HUES48 (cell line): ENCODE data around the gene DPEP2.
"Not testable (repeated sequence)": the region's sequence is repeated elsewhere in the genome, so short reads cannot be mapped to it uniquely, and the experiment has no call there.

Source experiments
- H3K27ac ChIP-seq: one replicate; pipeline ENCODE4 v1.7.0; 2013; ENCODE audit warnings: low read depth, low read length, inconsistent platforms
- H3K27me3 ChIP-seq: 2 replicates; pipeline ENCODE4 v1.6.1; 2013; ENCODE audit warnings: mild to moderate bottlenecking, low read length; ENCODE audit not compliant: control insufficient read depth, insufficient read depth
- H3K36me3 ChIP-seq: 2 replicates; pipeline ENCODE4 v1.6.1; 2013; ENCODE audit warnings: low read length; ENCODE audit not compliant: control insufficient read depth, insufficient read depth
- H3K4me1 ChIP-seq: 2 replicates; pipeline ENCODE4 v1.6.1; 2013; ENCODE audit warnings: mild to moderate bottlenecking, low read length; ENCODE audit not compliant: control insufficient read depth, insufficient read depth
- H3K4me3 ChIP-seq: 2 replicates; pipeline ENCODE4 v1.5.1; 2013; ENCODE audit warnings: mild to moderate bottlenecking, low read depth, low read length
- H3K9ac ChIP-seq: 2 replicates; pipeline ENCODE4 v1.6.1; 2013; ENCODE audit warnings: mild to moderate bottlenecking, low read depth, low read length, moderate library complexity
- H3K9me3 ChIP-seq: 2 replicates; pipeline ENCODE4 v1.6.1; 2013; ENCODE audit warnings: low read length; ENCODE audit not compliant: control insufficient read depth, insufficient read depth

The DPEP2 gene

GRCh38 chr16:68028996-68029395 lies 29.7 kb upstream of the DPEP2 start:
- no peaks in the 10 kb centered on the region for H3K27me3 ChIP-seq
- no peak overlapping the region for H3K9ac ChIP-seq

DNA sequence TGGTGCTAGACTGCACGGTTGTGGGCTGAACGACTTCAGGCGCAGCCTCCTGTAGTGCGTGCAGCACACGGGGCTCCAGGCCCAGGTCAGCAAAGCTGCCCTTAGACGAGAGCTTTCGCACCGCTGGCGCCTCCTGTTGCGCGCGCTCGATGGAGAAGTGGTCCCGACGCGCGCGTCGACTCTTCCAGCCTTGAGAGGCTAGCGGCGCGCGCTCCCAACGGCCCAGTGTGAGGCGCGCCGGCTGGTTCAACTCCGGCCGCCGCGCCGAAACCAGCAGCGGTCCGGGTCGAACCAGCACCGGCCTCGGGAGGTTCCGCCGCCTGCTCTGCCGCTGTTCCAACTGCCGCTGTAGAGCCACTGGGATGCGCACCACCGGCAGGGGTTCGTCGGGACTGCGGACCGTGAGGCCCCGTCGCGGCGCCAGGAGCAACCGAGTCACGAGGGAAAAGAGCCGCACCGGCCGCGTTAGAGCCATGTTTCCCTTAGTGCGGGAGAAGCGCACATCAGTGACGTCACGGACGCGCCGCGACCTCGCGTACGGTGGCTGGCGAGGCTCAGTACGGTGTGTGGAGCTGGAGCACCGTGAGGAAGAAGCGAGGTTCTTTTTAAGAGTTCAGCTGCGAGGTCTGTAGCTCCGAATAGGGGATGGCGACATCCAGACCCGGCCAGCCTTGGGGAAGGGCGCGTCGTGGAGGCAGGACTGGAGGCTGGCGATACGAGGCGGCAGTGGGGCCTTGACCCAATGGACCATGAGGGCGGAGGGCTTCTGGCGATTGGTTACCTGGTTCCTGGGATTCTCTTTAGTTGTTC lies 23.6 kb upstream of the DPEP2 start, which contains the start of the genes DDX28 and DUS2:
DDX28 (minus strand) TSS at position 505 of the 810 bp plus-strand sequence; CDS start at position 475, 30 bp downstream.
DUS2 (plus strand) TSS at position 557 of the 810 bp plus-strand sequence. CDS start 14,740 bp downstream, outside the sequence.
- H3K4me1 ChIP-seq, result peaks cover 7% of the 10 kb centered on the region

More at GRCh38 chr16:68028996-68029395, 29.7 kb upstream of the DPEP2 start:
- H3K4me1 ChIP-seq, result no peaks in the 10 kb centered on the region
- peaks cover 32% of the 10 kb centered on the region for H3K36me3 ChIP-seq
- no peak overlapping the region for H3K4me3 ChIP-seq
- H3K27ac ChIP-seq, result no peak overlapping the region
- no peaks in the 10 kb centered on the region for H3K9me3 ChIP-seq

GRCh38 chr16:68022278-68022727 lies 23.0 kb upstream of the DPEP2 start:
- Histone ChIP-seq H3K4me1 (peaks cover 7% of the 10 kb centered on the region), H3K4me3 (peak overlapping the region; percentile 96), H3K36me3 (peaks cover 29% of the 10 kb centered on the region), H3K9ac (peak overlapping the region; percentile 95), H3K27ac (peak overlapping the region; percentile 96), H3K9me3 (no peaks in the 10 kb centered on the region), H3K27me3 (no peaks in the 10 kb centered on the region)

More for the DNA sequence above, 23.6 kb upstream of the DPEP2 start, which contains the start of the genes DDX28 and DUS2:
- H3K27me3 ChIP-seq, result no peaks in the 10 kb centered on the region
- no peaks in the 10 kb centered on the region for H3K9me3 ChIP-seq
- peaks cover 35% of the 10 kb centered on the region for H3K36me3 ChIP-seq
- peak within 1 kb of the TSS; percentile 96 for H3K4me3 ChIP-seq
- H3K27ac ChIP-seq, result peak within 1 kb of the TSS; percentile 96
- H3K9ac ChIP-seq, result peak within 1 kb of the TSS; percentile 95

DNA sequence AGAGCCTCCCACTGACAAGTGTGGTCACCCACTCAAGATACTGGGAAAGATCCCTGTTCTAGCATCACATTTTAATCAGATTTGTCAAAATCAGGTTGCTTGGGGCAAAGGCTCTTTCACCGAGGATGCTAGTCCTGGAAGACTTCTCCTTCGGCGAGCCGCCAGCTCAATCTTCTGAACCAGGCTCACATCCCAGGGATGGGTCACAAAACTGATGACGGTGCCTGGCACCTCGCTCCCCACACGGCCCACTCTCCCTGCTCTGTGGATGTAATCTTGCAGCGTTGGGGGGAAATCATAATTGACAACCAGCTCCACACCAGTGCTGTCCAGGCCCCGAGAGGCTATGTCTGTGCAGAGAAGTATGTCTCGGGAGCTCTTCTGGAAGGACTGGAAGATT lies 22.2 kb upstream of the DPEP2 start:
- Histone ChIP-seq H3K27me3 (no peaks in the 10 kb centered on the region), H3K27ac (no peak overlapping the region), H3K4me1 (peaks cover 7% of the 10 kb centered on the region), H3K4me3 (peak overlapping the region; percentile 96; the same call in 1 of the 2 replicates), H3K36me3 (peaks cover 25% of the 10 kb centered on the region), H3K9me3 (no peaks in the 10 kb centered on the region), H3K9ac (no peak overlapping the region)

- no peaks in the 10 kb centered on the region for H3K9me3 ChIP-seq
- H3K4me3 ChIP-seq, result no peak overlapping the region
- no peak overlapping the region for H3K27ac ChIP-seq
- H3K4me1 ChIP-seq, result peaks cover 7% of the 10 kb centered on the region
- H3K36me3 ChIP-seq, result peaks cover 14% of the 10 kb centered on the region
- no peaks in the 10 kb centered on the region for H3K27me3 ChIP-seq
- no peak overlapping the region for H3K9ac ChIP-seq
These were observed 19.9 kb upstream of the DPEP2 start for GRCh38 chr16:68019167-68019680.

GRCh38 chr16:68015681-68016080 lies 16.4 kb upstream of the DPEP2 start, which contains the start of gene DPEP2NB:
Gene DPEP2NB (minus strand): TSS chr16:68015911. CDS start chr16:68015770, 141 bp downstream.
- H3K4me3 ChIP-seq, result no peak within 1 kb of the TSS
- H3K36me3 ChIP-seq, result no peaks in the 10 kb centered on the region
- no peak within 1 kb of the TSS for H3K27ac ChIP-seq
- H3K4me1 ChIP-seq, result no peaks in the 10 kb centered on the region
- H3K9ac ChIP-seq, result no peak within 1 kb of the TSS
- no peaks in the 10 kb centered on the region for H3K27me3 ChIP-seq
- no peaks in the 10 kb centered on the region for H3K9me3 ChIP-seq

GRCh38 chr16:68013440-68013839 lies 14.2 kb upstream of the DPEP2 start:
- Histone ChIP-seq H3K27me3 (no peaks in the 10 kb centered on the region), H3K4me1 (no peaks in the 10 kb centered on the region), H3K36me3 (no peaks in the 10 kb centered on the region), H3K9ac (no peak overlapping the region), H3K27ac (no peak overlapping the region), H3K4me3 (no peak overlapping the region), H3K9me3 (no peaks in the 10 kb centered on the region)

GRCh38 chr16:68009872-68010271 lies 10.6 kb upstream of the DPEP2 start:
- H3K36me3 ChIP-seq, H3K9me3 ChIP-seq, H3K4me1 ChIP-seq, H3K27ac ChIP-seq, H3K4me3 ChIP-seq, H3K9ac ChIP-seq, H3K27me3 ChIP-seq: not testable (repeated sequence)

- no peak overlapping the region for H3K9ac ChIP-seq
- H3K9me3 ChIP-seq, result no peaks in the 10 kb centered on the region
- peaks cover 6% of the 10 kb centered on the region; the same call in 1 of the 2 replicates for H3K4me1 ChIP-seq
- H3K27me3 ChIP-seq, result no peaks in the 10 kb centered on the region
- no peak overlapping the region for H3K27ac ChIP-seq
- no peak overlapping the region for H3K4me3 ChIP-seq
- H3K36me3 ChIP-seq, result no peaks in the 10 kb centered on the region
These were observed 10.0 kb upstream of the DPEP2 start for GRCh38 chr16:68009157-68009735.

GRCh38 chr16:68005786-68006286 lies 6.6 kb upstream of the DPEP2 start:
- no peaks in the 10 kb centered on the region for H3K36me3 ChIP-seq
- peak overlapping the region; percentile 67 for H3K27ac ChIP-seq
- no peak overlapping the region for H3K4me3 ChIP-seq
- H3K9ac ChIP-seq, result no peak overlapping the region
- H3K9me3 ChIP-seq, result no peaks in the 10 kb centered on the region
- H3K27me3 ChIP-seq, result no peaks in the 10 kb centered on the region
- peaks cover 6% of the 10 kb centered on the region; the same call in 1 of the 2 replicates for H3K4me1 ChIP-seq
